GM23248 (cell line): ENCODE data around the gene CIART.

Experiments
- EZH2 ChIP-seq: fragments of 200-600 bp; sonication (generic); IDR thresholded peaks from 2 replicates; pipeline ENCODE4 v1.6.1; 2018; ENCODE audit warnings: antibody characterized with exemption, mild to moderate bottlenecking; ENCODE audit not compliant: insufficient read depth, poor library complexity, severe bottlenecking
- EZH2phosphoT487 ChIP-seq: fragments of 200-600 bp; sonication (generic); IDR thresholded peaks from 2 replicates; pipeline ENCODE4 v1.6.1; 2018; ENCODE audit warnings: antibody characterized with exemption, moderate library complexity, mild to moderate bottlenecking, low read depth; ENCODE audit not compliant: insufficient read depth

DNA sequence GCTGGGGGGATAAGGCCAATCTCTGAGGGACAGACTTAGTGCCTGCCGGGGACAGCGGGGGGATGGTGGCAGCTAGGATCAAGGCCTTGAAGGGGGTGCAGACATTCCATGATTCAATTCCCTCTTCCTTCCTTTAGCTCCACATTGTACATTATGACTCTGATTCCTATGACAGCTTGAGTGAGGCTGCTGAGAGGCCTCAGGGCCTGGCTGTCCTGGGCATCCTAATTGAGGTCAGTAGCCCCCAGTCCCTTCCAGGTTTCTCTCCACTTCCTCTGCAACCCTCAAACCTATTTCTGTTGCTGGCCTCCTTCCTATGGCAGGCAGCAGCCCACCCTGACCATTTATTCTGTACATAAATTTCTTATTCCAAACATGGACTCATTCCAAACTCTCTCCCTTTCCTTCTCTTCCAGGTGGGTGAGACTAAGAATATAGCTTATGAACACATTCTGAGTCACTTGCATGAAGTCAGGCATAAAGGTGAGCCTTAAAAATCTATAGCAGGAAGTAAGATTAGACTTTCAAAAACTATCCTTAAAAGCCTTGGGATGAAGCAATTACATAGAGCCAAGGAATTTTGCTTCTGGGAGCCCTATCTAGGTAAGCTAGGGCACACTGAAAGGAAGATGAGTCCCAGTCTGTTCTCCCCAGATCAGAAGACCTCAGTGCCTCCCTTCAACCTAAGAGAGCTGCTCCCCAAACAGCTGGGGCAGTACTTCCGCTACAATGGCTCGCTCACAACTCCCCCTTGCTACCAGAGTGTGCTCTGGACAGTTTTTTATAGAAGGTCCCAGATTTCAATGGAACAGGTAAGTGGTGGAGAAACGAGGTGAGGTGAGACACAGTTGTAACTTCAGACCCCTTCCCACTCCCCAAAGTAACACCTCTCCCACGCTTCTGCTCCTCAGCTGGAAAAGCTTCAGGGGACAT, 19.7 kb upstream of the CIART start:
- TF ChIP-seq EZH2 (no peak), EZH2phosphoT487 (no peak)
